ENCODE results near the gene PSMC3IP. TPM values are rescaled to one million over a fixed set of nuclear protein-coding genes. Genes with fewer than 3 reads are reported as not detected.

PSMC3IP gene
- total and polyA plus RNA-seq, 2 experiments from 2014 or later: 1.9 to 3.7 TPM

GRCh38 chr17:42563950-42564349, 13.6 kb downstream of the PSMC3IP start:
- H2AFZ ChIP-seq: no peak overlapping the region
- no peaks in the 10 kb centered on the region for H4K20me1 ChIP-seq (ENCODE audit: insufficient read depth, poor library complexity, severe bottlenecking)
- TF ChIP-seq EZH2 (IDR thresholded peaks at IDR 0.05; ENCODE audit: borderline replicate concordance): no peak
- no peak for TF ChIP-seq EZH2phosphoT487 (IDR thresholded peaks at IDR 0.05; ENCODE audit: low read depth, severe bottlenecking, unreplicated experiment)
- TF ChIP-seq CTCF (IDR thresholded peaks at IDR 0.05; ENCODE audit: poor library complexity): no peak
- H3K36me3 ChIP-seq (replicated peaks; ENCODE audit: insufficient read depth, low read depth): no peaks in the 10 kb centered on the region
- H3K9me2 ChIP-seq (replicated peaks; ENCODE audit: insufficient read depth): no peaks in the 10 kb centered on the region
- H3K79me2 ChIP-seq: peaks cover 49% of the 10 kb centered on the region
- no peak for DNase-seq (ENCODE audit: low spot score)
- 89% methylated on average over 8 of the region's 9 CpGs for WGBS (ENCODE audit: low lambda C conversion rate, missing lambda C conversion rate)
- no peaks in the 10 kb centered on the region for H3K9me3 ChIP-seq (ENCODE audit: low read depth)
- no peak overlapping the region for H3K4me3 ChIP-seq
- H3K27ac ChIP-seq: no peak overlapping the region
- H3K4me2 ChIP-seq: peak overlapping the region; percentile 87
- peaks cover 19% of the 10 kb centered on the region for H3K4me1 ChIP-seq (ENCODE audit: insufficient read depth)
- no peaks in the 10 kb centered on the region for H3K27me3 ChIP-seq

GRCh38 chr17:42563543-42563942, 14.0 kb downstream of the PSMC3IP start:
- Histone ChIP-seq H3K27ac (no peak overlapping the region), H3K4me3 (no peak overlapping the region), H3K79me2 (peaks cover 45% of the 10 kb centered on the region)

GRCh38 chr17:42563143-42563509, 14.4 kb downstream of the PSMC3IP start:
- peak overlapping the region; percentile 95 for H3K27ac ChIP-seq
- no peaks in the 10 kb centered on the region for H3K27me3 ChIP-seq
- no peaks in the 10 kb centered on the region for H3K9me3 ChIP-seq (ENCODE audit: low read depth)
- no peaks in the 10 kb centered on the region for H4K20me1 ChIP-seq (ENCODE audit: insufficient read depth, poor library complexity, severe bottlenecking)
- peaks cover 19% of the 10 kb centered on the region for H3K4me1 ChIP-seq (ENCODE audit: insufficient read depth)
- 91% methylated on average over 14 of the region's 14 CpGs for WGBS (ENCODE audit: low lambda C conversion rate, missing lambda C conversion rate)
- no peak for DNase-seq (ENCODE audit: low spot score)
- H3K4me3 ChIP-seq: peak overlapping the region; percentile 45
- TF ChIP-seq EZH2 (IDR thresholded peaks at IDR 0.05; ENCODE audit: borderline replicate concordance) (no peak), CTCF (IDR thresholded peaks at IDR 0.05; ENCODE audit: poor library complexity) (no peak), EZH2phosphoT487 (IDR thresholded peaks at IDR 0.05; ENCODE audit: low read depth, severe bottlenecking, unreplicated experiment) (no peak)
- no peak overlapping the region for H2AFZ ChIP-seq
- H3K9me2 ChIP-seq (replicated peaks; ENCODE audit: insufficient read depth): no peaks in the 10 kb centered on the region
- H3K79me2 ChIP-seq: peaks cover 41% of the 10 kb centered on the region
- H3K4me2 ChIP-seq: peak overlapping the region; percentile 87
- no peaks in the 10 kb centered on the region for H3K36me3 ChIP-seq (replicated peaks; ENCODE audit: insufficient read depth, low read depth)

More at GRCh38 chr17:42563543-42563942, 14.0 kb downstream of the PSMC3IP start:
- Histone ChIP-seq H3K4me2 (peak overlapping the region; percentile 87), H3K9me3 (ENCODE audit: low read depth) (no peaks in the 10 kb centered on the region), H3K36me3 (replicated peaks; ENCODE audit: insufficient read depth, low read depth) (no peaks in the 10 kb centered on the region), H3K9me2 (replicated peaks; ENCODE audit: insufficient read depth) (no peaks in the 10 kb centered on the region), H3K27me3 (no peaks in the 10 kb centered on the region), H2AFZ (no peak overlapping the region), H4K20me1 (ENCODE audit: insufficient read depth, poor library complexity, severe bottlenecking) (no peaks in the 10 kb centered on the region), H3K4me1 (ENCODE audit: insufficient read depth) (peaks cover 19% of the 10 kb centered on the region)
- DNase-seq (ENCODE audit: low spot score): no peak
- TF ChIP-seq CTCF (IDR thresholded peaks at IDR 0.05; ENCODE audit: poor library complexity): no peak
- TF ChIP-seq EZH2 (IDR thresholded peaks at IDR 0.05; ENCODE audit: borderline replicate concordance): no peak
- no peak for TF ChIP-seq EZH2phosphoT487 (IDR thresholded peaks at IDR 0.05; ENCODE audit: low read depth, severe bottlenecking, unreplicated experiment)
- WGBS (ENCODE audit: low lambda C conversion rate, missing lambda C conversion rate): 100% methylated on average over 1 of the region's 1 CpG

Measured in hepatocyte (in vitro differentiated cells).